Muscle layer of duodenum (tissue), 2 donors: ENCODE measurements around the gene HOXB8.

Source experiments
- H3K27ac ChIP-seq: one replicate; pipeline ENCODE4 v1.7.0; 2013; ENCODE audit warnings: mild to moderate bottlenecking, low read length
- H3K27me3 ChIP-seq: one replicate; pipeline ENCODE4 v1.7.0; 2013; ENCODE audit warnings: low read depth, mild to moderate bottlenecking, control low read depth, low read length
- H3K36me3 ChIP-seq, 2 donors: one replicate each; pipeline ENCODE4 v1.7.0; 2013; ENCODE audit warnings: low read length in 2 of 2, control low read depth in 1 of 2, mild to moderate bottlenecking in 1 of 2; ENCODE audit not compliant: insufficient read depth in 2 of 2, control insufficient read depth in 1 of 2
- H3K4me1 ChIP-seq, 2 donors: one replicate each; pipeline ENCODE4 v1.7.0; 2013; ENCODE audit warnings: low read length in 2 of 2, mild to moderate bottlenecking in 2 of 2, control low read depth in 1 of 2, moderate library complexity in 1 of 2; ENCODE audit not compliant: insufficient read depth in 2 of 2, control insufficient read depth in 1 of 2
- H3K4me3 ChIP-seq, 2 donors: one replicate each; pipeline ENCODE4 v1.7.0; 2013; ENCODE audit warnings: low read length in 2 of 2, low read depth in 1 of 2, mild to moderate bottlenecking in 1 of 2
- H3K9me3 ChIP-seq, 2 donors: one replicate each; pipeline ENCODE4 v1.7.0; 2013; ENCODE audit warnings: low read length in 2 of 2, control low read depth in 1 of 2, mild to moderate bottlenecking in 1 of 2; ENCODE audit not compliant: control insufficient read depth in 1 of 2
- donor health status: healthy.

The HOXB8 gene

GRCh38 chr17:48579760-48580554 is 35.1 kb downstream of the HOXB8 start:
- H3K9me3 ChIP-seq, result no peaks in the 10 kb centered on the region
- H3K27ac ChIP-seq, result peak overlapping the region; percentile 84
- H3K4me1 ChIP-seq, result peaks cover 6 to 28% of the 10 kb centered on the region in 2 donors
- H3K36me3 ChIP-seq, result no peaks in the 10 kb centered on the region
- H3K4me3 ChIP-seq, result peak overlapping the region; percentile 60 to 76
- peaks cover 20% of the 10 kb centered on the region for H3K27me3 ChIP-seq

GRCh38 chr17:48579471-48579759 is 35.7 kb downstream of the HOXB8 start:
- Histone ChIP-seq H3K4me3 (peak overlapping the region; percentile 69 to 72), H3K36me3 (no peaks in the 10 kb centered on the region), H3K27ac (peak overlapping the region; percentile 84), H3K4me1 (peaks cover 12 to 34% of the 10 kb centered on the region in 2 donors), H3K27me3 (peaks cover 20% of the 10 kb centered on the region), H3K9me3 (no peaks in the 10 kb centered on the region)

- Histone ChIP-seq H3K4me1 (peaks cover 12 to 33% of the 10 kb centered on the region in 2 donors), H3K4me3 (peak overlapping the region; percentile 69 to 72), H3K36me3 (no peaks in the 10 kb centered on the region), H3K27me3 (peaks cover 20% of the 10 kb centered on the region), H3K9me3 (no peaks in the 10 kb centered on the region), H3K27ac (peak overlapping the region; percentile 84)
Observed at GRCh38 chr17:48578616-48579470, 36.2 kb downstream of the HOXB8 start.

- peak within 1 kb of the TSS; percentile 84 for H3K27ac ChIP-seq
- peaks cover 13% of the 10 kb centered on the region for H3K27me3 ChIP-seq
- no peaks in the 10 kb centered on the region for H3K36me3 ChIP-seq
- H3K4me1 ChIP-seq, result peaks cover 5 to 27% of the 10 kb centered on the region in 2 donors
- no peaks in the 10 kb centered on the region for H3K9me3 ChIP-seq
- H3K4me3 ChIP-seq, result peak within 1 kb of the TSS; percentile 69 to 72
Observed at GRCh38 chr17:48577946-48578615, 37.0 kb downstream of the HOXB8 start, which contains the start of gene HOXB4. Gene HOXB4, minus strand, starts transcription at chr17:48578350. Its CDS starts 31 bp downstream, at chr17:48578319.

DNA sequence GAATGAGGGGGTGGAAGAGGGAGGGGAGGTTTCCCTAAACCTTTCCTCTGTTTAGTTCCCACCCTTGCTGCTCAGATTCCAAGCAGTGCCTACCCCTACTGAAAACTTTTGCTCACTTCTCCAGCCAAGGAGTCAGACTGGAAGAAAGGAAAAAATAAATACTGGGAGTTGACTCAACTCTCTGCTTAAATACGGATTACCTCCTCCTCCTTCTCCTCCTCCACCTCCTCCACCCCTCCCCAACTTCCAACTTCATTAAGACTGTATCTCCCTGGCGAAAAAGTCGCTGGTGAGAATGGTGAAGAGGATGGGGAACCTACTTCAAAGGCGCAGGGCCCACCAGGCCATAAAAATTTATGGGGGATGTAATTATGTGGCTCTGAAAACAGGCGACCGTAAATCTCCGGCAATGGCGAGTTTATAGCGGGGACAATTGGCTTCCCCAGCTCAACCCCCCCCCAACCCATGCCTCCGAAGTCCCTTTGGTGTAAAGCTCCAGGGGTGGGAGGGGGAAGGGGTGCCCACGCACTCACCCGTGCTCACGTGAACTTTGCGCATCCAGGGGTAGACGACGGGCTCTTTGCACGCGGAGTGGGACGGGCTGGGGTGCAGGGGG is 37.7 kb downstream of the HOXB8 start:
- Histone ChIP-seq H3K4me1 (peaks cover 5 to 27% of the 10 kb centered on the region in 2 donors), H3K36me3 (no peaks in the 10 kb centered on the region), H3K4me3 (peak overlapping the region; percentile 58 to 72), H3K27ac (peak overlapping the region; percentile 83), H3K9me3 (no peaks in the 10 kb centered on the region), H3K27me3 (peaks cover 12% of the 10 kb centered on the region)

DNA sequence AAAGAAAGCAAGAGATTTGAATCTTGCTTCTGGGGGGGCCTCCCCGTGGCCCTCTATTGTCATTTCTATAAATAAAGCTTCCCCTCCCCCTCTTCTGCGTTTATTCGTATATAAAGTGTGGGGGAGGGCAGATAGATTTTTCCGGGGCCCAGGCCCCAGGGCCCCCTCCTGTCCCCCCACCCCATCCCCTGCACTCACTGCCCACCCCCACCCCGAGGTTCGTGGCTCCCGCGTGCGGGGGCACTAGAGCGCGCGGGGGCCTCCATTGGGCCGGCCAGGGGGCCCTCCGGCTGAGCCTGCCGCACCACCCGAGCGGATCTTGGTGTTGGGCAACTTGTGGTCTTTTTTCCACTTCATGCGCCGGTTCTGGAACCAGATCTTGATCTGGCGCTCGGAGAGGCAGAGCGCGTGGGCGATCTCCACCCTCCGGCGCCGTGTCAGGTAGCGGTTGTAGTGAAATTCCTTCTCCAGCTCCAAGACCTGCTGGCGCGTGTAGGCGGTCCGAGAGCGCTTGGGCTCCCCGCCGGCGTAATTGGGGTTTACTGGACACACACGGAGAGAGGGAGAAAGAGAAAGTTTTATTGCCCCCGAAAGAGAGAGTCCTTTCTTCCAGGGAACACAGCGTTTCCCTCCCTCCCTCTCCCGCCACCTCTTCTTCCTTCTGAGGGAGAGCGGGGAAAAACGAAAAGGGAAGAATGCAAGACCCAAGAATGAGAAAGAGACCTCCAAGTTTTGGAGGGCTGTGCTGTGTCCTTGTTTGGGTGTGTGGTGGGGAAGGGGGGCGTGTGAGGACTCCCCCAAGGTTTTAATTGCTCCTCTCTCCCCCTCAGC is 38.4 kb downstream of the HOXB8 start:
- Histone ChIP-seq H3K4me1 (peaks cover 5 to 34% of the 10 kb centered on the region in 2 donors), H3K4me3 (peak overlapping the region; percentile 58 to 72), H3K27ac (peak overlapping the region; percentile 83), H3K27me3 (peaks cover 9% of the 10 kb centered on the region), H3K9me3 (no peaks in the 10 kb centered on the region), H3K36me3 (no peaks in the 10 kb centered on the region)

DNA sequence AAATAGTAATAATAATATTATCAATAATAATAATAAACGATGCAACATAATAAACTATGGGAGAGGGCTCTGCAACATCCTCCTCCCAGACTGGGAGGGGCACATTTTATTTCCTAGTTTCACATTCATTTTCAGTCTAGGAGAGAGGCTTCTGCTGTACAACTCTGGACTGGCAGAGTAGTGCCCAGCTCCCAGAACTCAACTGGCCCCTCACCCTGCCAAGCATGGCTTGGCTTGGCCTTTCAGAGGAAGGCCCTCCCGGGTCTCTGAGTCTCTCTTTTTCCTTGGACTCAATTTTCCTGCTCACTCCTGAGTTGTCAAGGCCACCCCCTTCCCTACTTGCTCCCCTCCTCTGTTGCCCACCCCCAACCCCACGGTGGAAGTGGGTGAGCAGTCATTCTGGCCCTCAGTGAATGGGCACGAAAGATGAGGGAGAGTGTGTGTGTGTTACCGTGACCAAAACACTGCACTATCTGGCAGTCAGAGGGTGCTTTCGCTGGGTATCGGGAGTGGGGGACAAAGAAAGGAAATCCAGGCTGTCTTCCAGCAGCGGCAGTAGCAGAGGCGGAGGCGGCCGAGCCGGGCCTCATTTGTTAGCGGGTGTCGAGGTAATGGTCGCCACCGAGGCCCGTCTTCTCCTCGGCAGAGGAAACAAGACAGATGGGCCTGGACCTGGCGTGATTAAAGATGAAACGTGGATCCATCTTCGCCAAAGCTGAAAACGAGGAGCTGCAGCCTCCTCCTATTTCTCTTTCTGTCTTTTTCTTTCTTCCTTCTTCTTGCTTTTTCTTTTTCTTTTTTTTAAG is 39.2 kb downstream of the HOXB8 start:
- Histone ChIP-seq H3K4me1 (peaks cover 5 to 34% of the 10 kb centered on the region in 2 donors), H3K4me3 (peak overlapping the region; percentile 10 to 72), H3K9me3 (no peaks in the 10 kb centered on the region), H3K27me3 (peaks cover 5% of the 10 kb centered on the region), H3K27ac (peak overlapping the region; percentile 78), H3K36me3 (no peaks in the 10 kb centered on the region)

DNA sequence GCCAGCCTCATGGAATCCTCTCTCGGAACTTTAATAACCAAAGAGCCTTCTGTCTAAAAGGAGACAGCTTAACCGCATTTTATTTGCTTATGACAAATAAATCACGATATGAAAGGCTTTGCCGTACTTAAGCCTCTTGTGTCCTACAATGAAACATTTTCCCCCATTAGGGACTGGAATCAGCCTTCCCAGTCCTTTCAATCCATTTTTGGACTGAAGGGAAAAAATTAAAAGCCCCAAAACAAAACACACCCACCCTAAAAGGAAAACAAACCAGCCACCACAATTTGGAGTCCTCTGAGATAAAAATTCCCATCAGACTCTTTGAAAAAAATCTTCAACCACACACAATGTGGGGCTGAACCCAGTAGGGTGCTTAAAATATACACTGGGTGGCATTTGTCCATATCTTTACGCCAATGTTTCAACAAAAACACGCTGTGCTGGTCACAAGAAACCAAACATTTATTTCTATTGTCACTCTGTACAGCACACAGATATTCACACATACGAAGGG is 40.0 kb downstream of the HOXB8 start:
- Histone ChIP-seq H3K4me1 (peaks cover 5 to 37% of the 10 kb centered on the region in 2 donors), H3K4me3 (peak overlapping the region; percentile 55 to 62), H3K36me3 (no peaks in the 10 kb centered on the region), H3K27ac (peak overlapping the region; percentile 90), H3K9me3 (no peaks in the 10 kb centered on the region), H3K27me3 (no peaks in the 10 kb centered on the region)

DNA sequence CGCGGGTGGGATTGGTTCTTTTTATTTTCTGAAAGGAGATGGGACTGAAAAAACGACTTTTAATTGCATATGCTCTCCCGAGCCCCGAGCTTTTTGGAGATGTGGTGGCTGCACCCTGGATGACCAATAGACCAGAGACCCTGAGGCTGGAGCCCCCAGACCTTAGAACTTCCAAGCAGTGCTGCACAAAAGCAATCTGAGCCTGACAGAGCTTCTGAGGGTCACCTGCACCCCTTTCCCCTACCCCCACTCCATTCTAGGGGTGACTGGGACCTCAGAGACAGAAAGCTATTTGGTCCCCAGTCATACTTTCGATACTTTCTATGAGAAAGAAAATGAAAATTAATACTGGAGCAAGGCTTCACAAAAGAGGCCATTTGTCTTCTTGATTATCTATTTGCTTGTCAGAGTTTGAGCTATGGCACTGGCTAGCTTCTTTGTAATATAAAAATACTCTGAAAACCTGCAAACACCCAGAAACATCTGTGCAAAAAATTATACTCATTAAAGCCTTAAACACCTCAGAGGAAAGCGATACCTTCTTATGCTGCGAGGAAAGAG is 40.5 kb downstream of the HOXB8 start:
- Histone ChIP-seq H3K4me3 (peak overlapping the region; percentile 55 to 62), H3K27ac (peak overlapping the region; percentile 90), H3K36me3 (no peaks in the 10 kb centered on the region), H3K9me3 (no peaks in the 10 kb centered on the region), H3K4me1 (peaks cover 7 to 42% of the 10 kb centered on the region in 2 donors), H3K27me3 (no peaks in the 10 kb centered on the region)
